CD8-positive, alpha-beta memory T cell (primary cell): ENCODE data around the gene P2RX4. TPM values are rescaled to one million over a fixed set of nuclear protein-coding genes. Genes with fewer than 3 reads are reported as not detected.
A peak's percentile ranks its signal among the peaks of the same experiment; 100 is the strongest.
"Not testable (repeated sequence)": the region's sequence is repeated elsewhere in the genome, so short reads cannot be mapped to it uniquely, and the experiment has no call there.

Experiments used
- CTCF ChIA-PET: fragments of 350-600 bp; sonication (Branson Sonifier 250); formaldehyde crosslinking; loops from one replicate; lab custom pipeline; 2021; ENCODE audit warnings: antibody characterized with exemption; lab: Charles Lee
- POLR2A ChIA-PET: fragments of 350-600 bp; sonication (Branson Sonifier 250); formaldehyde crosslinking; loops from one replicate; lab custom pipeline; 2021; ENCODE audit warnings: antibody characterized with exemption; lab: Charles Lee
- DNase-seq, 5 donors: peaks; one replicate each; pipeline versions ENCODE4 v3.0.0 to v3.0.0-alpha.2; 2020 to 2022; ENCODE audit warnings: mixed read lengths in 1 of 5
- H3K27ac ChIP-seq: one replicate; pipeline ENCODE4 v1.7.0; 2013; ENCODE audit warnings: low read depth, mild to moderate bottlenecking, low read length, moderate library complexity
- H3K27me3 ChIP-seq: 2 replicates; pipeline ENCODE4 v1.7.0; 2013; ENCODE audit warnings: low read length, mild to moderate bottlenecking; ENCODE audit not compliant: insufficient read depth, poor library complexity, severe bottlenecking
- H3K36me3 ChIP-seq: 2 replicates; pipeline ENCODE4 v1.7.0; 2013; ENCODE audit warnings: mild to moderate bottlenecking, low read length, moderate library complexity; ENCODE audit not compliant: insufficient read depth
- H3K4me1 ChIP-seq: 2 replicates; pipeline ENCODE4 v1.7.0; 2013; ENCODE audit warnings: mild to moderate bottlenecking, low read length, moderate library complexity; ENCODE audit not compliant: insufficient read depth
- H3K4me3 ChIP-seq: 2 replicates; pipeline ENCODE4 v1.7.0; 2013; ENCODE audit warnings: mild to moderate bottlenecking, low read length
- H3K9me3 ChIP-seq: 2 replicates; pipeline ENCODE4 v1.7.0; 2013; ENCODE audit warnings: mild to moderate bottlenecking, low read length
- H3K27ac Mint-ChIP-seq, 8 donors: one replicate each; pipeline ENCODE4 v1.8.0; 2020 to 2021; ENCODE audit warnings: mixed read lengths in 8 of 8, mild to moderate bottlenecking in 6 of 8, inconsistent platforms in 3 of 8, moderate library complexity in 3 of 8
- H3K27me3 Mint-ChIP-seq, 2 donors: one replicate each; pipeline ENCODE4 v1.8.0; 2020 to 2021; ENCODE audit warnings: mixed read lengths in 2 of 2, mild to moderate bottlenecking in 1 of 2, moderate library complexity in 1 of 2
- H3K36me3 Mint-ChIP-seq, 3 donors: one replicate each; pipeline ENCODE4 v1.8.0; 2020 to 2021; ENCODE audit warnings: mixed read lengths in 3 of 3, inconsistent platforms in 1 of 3, mild to moderate bottlenecking in 1 of 3
- H3K4me1 Mint-ChIP-seq, 3 donors: one replicate each; pipeline ENCODE4 v1.8.0; 2020 to 2021; ENCODE audit warnings: mixed read lengths in 3 of 3, inconsistent platforms in 1 of 3, mild to moderate bottlenecking in 1 of 3
- H3K4me3 Mint-ChIP-seq, 7 donors: one replicate each; pipeline ENCODE4 v1.8.0; 2020 to 2021; ENCODE audit warnings: mixed read lengths in 7 of 7, mild to moderate bottlenecking in 6 of 7, moderate library complexity in 4 of 7, inconsistent platforms in 2 of 7
- H3K9me3 Mint-ChIP-seq, 5 donors: one replicate each; pipeline ENCODE4 v1.8.0; 2020 to 2022; ENCODE audit warnings: mixed read lengths in 5 of 5, mild to moderate bottlenecking in 3 of 5, moderate library complexity in 2 of 5, inconsistent platforms in 1 of 5
- polyA plus RNA-seq: library from polyadenylated mRNA; unstranded; fragments of 300-500 nt; fragmentation: Illumina TruSeq; gene quantifications from one replicate; pipeline ENCODE4 v1.2.3, GENCODE V29; 2021
- total RNA-seq, 2 experiments: library from RNA; stranded (reverse); gene quantifications; one replicate each; pipeline ENCODE4 v1.2.3, GENCODE V29; 2021

The P2RX4 gene
- total and polyA plus RNA-seq, 3 experiments from 2014 or later: 27.0 to 40.3 (median 39.2) TPM

GRCh38 chr12:121189619-121190155 lies 20.2 kb upstream of the P2RX4 start:
- DNase-seq: no peak
- H3K36me3 Mint-ChIP-seq: peaks cover 0 to 11% (median 8%) of the 10 kb centered on the region in 3 donors
- H3K27ac Mint-ChIP-seq: peak overlapping the region in 1 of 8 donors; percentile 54
- H3K4me1 ChIP-seq: no peaks in the 10 kb centered on the region
- H3K4me3 ChIP-seq: no peak overlapping the region
- H3K9me3 Mint-ChIP-seq: no peaks in the 10 kb centered on the region
- no peaks in the 10 kb centered on the region for H3K9me3 ChIP-seq
- H3K27me3 ChIP-seq: no peaks in the 10 kb centered on the region
- H3K27ac ChIP-seq: no peak overlapping the region
- no peak overlapping the region for H3K4me3 Mint-ChIP-seq
- H3K36me3 ChIP-seq: no peaks in the 10 kb centered on the region
- H3K4me1 Mint-ChIP-seq: no peaks in the 10 kb centered on the region
- CTCF ChIA-PET: interaction anchor here (1.3 kb wide), 1 partner anchor 21 kb away, joined by 3 read pairs; no protein-coding TSS in a partner anchor
- POLR2A ChIA-PET: no interaction called here
- no peaks in the 10 kb centered on the region for H3K27me3 Mint-ChIP-seq

- Histone ChIP-seq H3K27me3 (no peaks in the 10 kb centered on the region), H3K4me1 (no peaks in the 10 kb centered on the region), H3K27ac (no peak overlapping the region), H3K36me3 (no peaks in the 10 kb centered on the region), H3K9me3 (no peaks in the 10 kb centered on the region), H3K4me3 (no peak overlapping the region)
- no peaks in the 10 kb centered on the region for H3K4me1 Mint-ChIP-seq
- no peaks in the 10 kb centered on the region for H3K9me3 Mint-ChIP-seq
- no peak overlapping the region for H3K4me3 Mint-ChIP-seq
- ChIA-PET POLR2A (no interaction called here), CTCF (no interaction called here)
- no peak overlapping the region for H3K27ac Mint-ChIP-seq
- peaks cover 0 to 7% (median 4%) of the 10 kb centered on the region in 3 donors for H3K36me3 Mint-ChIP-seq
- no peaks in the 10 kb centered on the region for H3K27me3 Mint-ChIP-seq
- no peak for DNase-seq
These were observed 19.4 kb upstream of the P2RX4 start for GRCh38 chr12:121190523-121191031.

DNA sequence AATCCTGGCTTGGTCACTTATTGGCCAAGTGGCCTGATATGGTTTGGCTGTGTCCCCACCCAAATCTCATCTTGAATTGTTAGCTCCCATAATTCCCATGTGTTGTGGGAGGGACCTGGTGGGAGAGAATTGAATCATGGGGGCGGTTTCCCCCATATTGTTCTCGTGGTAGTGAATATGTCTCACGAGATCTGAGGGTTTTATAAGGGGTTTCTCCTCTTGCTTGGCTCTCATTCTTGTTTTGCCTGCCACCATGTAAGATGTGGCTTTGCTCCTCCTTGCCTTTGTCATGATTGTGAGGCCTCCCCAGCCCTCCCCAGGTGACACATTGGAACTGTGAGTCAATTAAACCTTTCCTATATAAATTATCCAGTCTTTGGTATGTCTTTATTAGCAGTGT lies 18.8 kb upstream of the P2RX4 start:
- H3K27ac ChIP-seq: no peak overlapping the region
- Mint-ChIP-seq H3K36me3 (peaks cover 0 to 7% (median 1%) of the 10 kb centered on the region in 3 donors), H3K9me3 (no peaks in the 10 kb centered on the region), H3K27ac (peak overlapping the region in 1 of 8 donors; percentile 44), H3K27me3 (no peaks in the 10 kb centered on the region), H3K4me3 (no peak overlapping the region), H3K4me1 (no peaks in the 10 kb centered on the region)
- CTCF ChIA-PET: no interaction called here
- no peaks in the 10 kb centered on the region for H3K36me3 ChIP-seq
- no peaks in the 10 kb centered on the region for H3K4me1 ChIP-seq
- no peak overlapping the region for H3K4me3 ChIP-seq
- H3K9me3 ChIP-seq: no peaks in the 10 kb centered on the region
- no peaks in the 10 kb centered on the region for H3K27me3 ChIP-seq
- DNase-seq: no peak
- POLR2A ChIA-PET: no interaction called here

DNA sequence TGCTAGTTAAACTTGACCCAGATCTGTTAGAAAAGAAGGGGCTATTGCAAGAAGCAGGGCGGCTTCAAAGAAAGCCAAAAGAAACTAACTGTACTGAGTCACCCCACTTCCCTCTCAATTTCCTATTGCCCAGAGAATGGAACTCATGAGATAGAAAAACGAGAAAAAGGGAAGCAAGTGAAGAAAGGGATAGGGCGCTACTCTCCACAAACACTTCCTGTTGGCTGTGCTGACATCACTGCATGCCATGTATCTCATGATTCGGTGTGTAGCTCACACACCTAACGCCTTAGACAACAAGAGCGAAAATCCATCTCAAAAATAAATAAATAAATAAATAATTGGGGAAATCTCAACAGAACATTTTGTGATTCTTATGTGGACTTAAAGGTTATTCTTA lies 13.0 kb upstream of the P2RX4 start:
- Histone ChIP-seq H3K27ac (no peak overlapping the region), H3K4me1 (no peaks in the 10 kb centered on the region), H3K36me3 (no peaks in the 10 kb centered on the region), H3K4me3 (no peak overlapping the region), H3K9me3 (no peaks in the 10 kb centered on the region), H3K27me3 (no peaks in the 10 kb centered on the region)
- ChIA-PET POLR2A (no interaction called here), CTCF (no interaction called here)
- Mint-ChIP-seq H3K9me3 (no peaks in the 10 kb centered on the region), H3K27me3 (no peaks in the 10 kb centered on the region), H3K4me3 (peak overlapping the region in 2 of 7 donors; percentile 9 to 27), H3K36me3 (peaks cover 0 to 4% (median 0%) of the 10 kb centered on the region in 3 donors), H3K27ac (no peak overlapping the region), H3K4me1 (peaks cover 4 to 13% (median 8%) of the 10 kb centered on the region in 3 donors)
- no peak for DNase-seq

- no peak for DNase-seq
- H3K4me1 Mint-ChIP-seq: peaks cover 4 to 13% (median 8%) of the 10 kb centered on the region in 3 donors
- no peak overlapping the region for H3K27ac ChIP-seq
- no peaks in the 10 kb centered on the region for H3K27me3 ChIP-seq
- no peaks in the 10 kb centered on the region for H3K4me1 ChIP-seq
- H3K9me3 ChIP-seq: no peaks in the 10 kb centered on the region
- H3K36me3 ChIP-seq: no peaks in the 10 kb centered on the region
- no peak overlapping the region for H3K4me3 ChIP-seq
- H3K36me3 Mint-ChIP-seq: peaks cover 0 to 1% (median 0%) of the 10 kb centered on the region in 3 donors
- H3K9me3 Mint-ChIP-seq: no peaks in the 10 kb centered on the region
- no peak overlapping the region for H3K27ac Mint-ChIP-seq
- no peak overlapping the region for H3K4me3 Mint-ChIP-seq
- CTCF ChIA-PET: no interaction called here
- POLR2A ChIA-PET: interaction anchor here (0.6 kb wide), 2 partner anchors 85 to 1065 kb away, joined by 3 to 7 read pairs; no protein-coding TSS in a partner anchor
- H3K27me3 Mint-ChIP-seq: no peaks in the 10 kb centered on the region
These were observed 11.0 kb upstream of the P2RX4 start for GRCh38 chr12:121198949-121199348.

- H3K4me3 Mint-ChIP-seq, H3K27ac Mint-ChIP-seq: not testable (repeated sequence)
These were observed 8.8 kb upstream of the P2RX4 start for GRCh38 chr12:121201140-121201539.

DNA sequence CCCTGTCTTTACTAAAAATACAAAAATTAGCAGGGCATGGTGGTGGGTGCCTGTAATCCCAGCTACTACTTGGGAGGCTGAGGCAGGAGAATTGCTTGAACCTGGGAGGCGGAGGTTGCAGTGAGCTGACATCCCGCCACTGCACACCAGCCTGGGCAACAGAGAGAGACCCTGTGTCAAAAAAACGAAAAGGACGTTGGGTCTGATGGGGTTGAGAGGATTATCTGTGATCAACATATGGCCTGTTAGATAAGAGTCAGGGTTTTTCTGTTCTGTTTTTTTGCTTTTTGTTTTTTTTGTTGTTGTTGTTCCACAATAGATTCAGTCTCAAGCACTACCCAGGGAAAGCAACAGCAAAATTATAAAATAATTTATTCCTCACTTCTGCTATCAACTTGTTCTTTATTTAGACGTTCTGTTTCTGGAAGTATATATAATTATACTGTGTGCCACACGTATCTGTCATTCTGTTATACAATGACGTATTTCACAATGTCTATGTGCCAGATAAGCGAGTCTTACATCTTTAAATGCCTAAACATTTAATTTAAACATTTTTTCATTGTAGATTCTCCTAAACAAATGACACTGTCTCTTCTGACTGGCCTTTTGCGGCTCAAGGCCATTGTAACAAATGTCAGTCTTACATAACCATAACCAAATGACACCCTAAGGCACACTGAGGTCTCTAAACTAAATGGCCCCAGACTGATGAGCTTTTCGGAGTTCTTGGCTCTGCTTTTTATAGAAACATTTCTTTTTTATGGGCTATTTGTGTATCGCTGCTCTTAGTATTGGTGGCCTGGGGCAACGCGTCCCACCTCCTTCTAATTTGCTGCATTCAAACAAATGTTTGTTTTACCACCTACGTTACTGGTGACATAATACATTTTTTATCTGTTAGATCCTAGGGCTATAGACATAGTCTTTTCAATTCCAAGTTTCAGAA lies 7.2 kb upstream of the P2RX4 start:
- H3K4me3 Mint-ChIP-seq: no peak overlapping the region
- ChIA-PET POLR2A (no interaction called here), CTCF (no interaction called here)
- H3K27ac Mint-ChIP-seq: peak overlapping the region in 1 of 8 donors; percentile 14
- Histone ChIP-seq H3K9me3 (no peaks in the 10 kb centered on the region), H3K4me3 (no peak overlapping the region), H3K4me1 (no peaks in the 10 kb centered on the region), H3K27ac (peak overlapping the region; percentile 56), H3K36me3 (no peaks in the 10 kb centered on the region), H3K27me3 (no peaks in the 10 kb centered on the region)
- no peaks in the 10 kb centered on the region for H3K27me3 Mint-ChIP-seq
- DNase-seq: no peak
- peaks cover 0 to 1% (median 0%) of the 10 kb centered on the region in 3 donors for H3K36me3 Mint-ChIP-seq
- H3K9me3 Mint-ChIP-seq: no peaks in the 10 kb centered on the region
- H3K4me1 Mint-ChIP-seq: peaks cover 0 to 7% (median 6%) of the 10 kb centered on the region in 3 donors

More at GRCh38 chr12:121201140-121201539, 8.8 kb upstream of the P2RX4 start:
- H3K36me3 Mint-ChIP-seq, POLR2A ChIA-PET, H3K36me3 ChIP-seq, H3K4me3 ChIP-seq, H3K9me3 ChIP-seq, H3K27ac ChIP-seq, H3K27me3 Mint-ChIP-seq, CTCF ChIA-PET, H3K4me1 ChIP-seq, H3K27me3 ChIP-seq, H3K9me3 Mint-ChIP-seq, DNase-seq: not testable (repeated sequence)
- H3K4me1 Mint-ChIP-seq: peaks cover 4 to 13% (median 8%) of the 10 kb centered on the region in 3 donors

- Histone ChIP-seq H3K36me3 (no peaks in the 10 kb centered on the region), H3K27me3 (no peaks in the 10 kb centered on the region), H3K4me1 (no peaks in the 10 kb centered on the region), H3K9me3 (no peaks in the 10 kb centered on the region), H3K27ac (peak overlapping the region; percentile 56), H3K4me3 (no peak overlapping the region)
- POLR2A ChIA-PET: no interaction called here
- peaks cover 0 to 1% (median 0%) of the 10 kb centered on the region in 3 donors for H3K36me3 Mint-ChIP-seq
- H3K27me3 Mint-ChIP-seq: no peaks in the 10 kb centered on the region
- no peaks in the 10 kb centered on the region for H3K4me1 Mint-ChIP-seq
- H3K27ac Mint-ChIP-seq: peak overlapping the region in 2 of 8 donors; percentile 5 to 14
- CTCF ChIA-PET: no interaction called here
- no peak for DNase-seq
- no peak overlapping the region for H3K4me3 Mint-ChIP-seq
- H3K9me3 Mint-ChIP-seq: no peaks in the 10 kb centered on the region
These were observed 6.4 kb upstream of the P2RX4 start for GRCh38 chr12:121203482-121203881.
